ENCODE measurements around the gene TBC1D16. TPM values are rescaled to one million over a fixed set of nuclear protein-coding genes. Genes with fewer than 3 reads are reported as not detected.

Gene TBC1D16
- total and polyA plus RNA-seq, 2 experiments from 2014 or later, result 13.0 to 30.3 TPM

- Histone ChIP-seq H3K36me3 (no peaks in the 10 kb centered on the region), H3K9me3 (ENCODE audit: low read depth) (no peaks in the 10 kb centered on the region), H3K4me3 (no peak overlapping the region), H3K27ac (no peak overlapping the region), H3K4me1 (ENCODE audit: low read depth) (no peaks in the 10 kb centered on the region), H3K27me3 (no peaks in the 10 kb centered on the region)
- TF ChIP-seq CTCF (IDR thresholded peaks at IDR 0.05; ENCODE audit: low read depth, low read length), result no peak
- DNase-seq (ENCODE audit: low read depth in 1 of 2, low spot score in 1 of 2), result no peak
Measured at GRCh38 chr17:79943347-79944241, 92.1 kb downstream of the TBC1D16 start.

GRCh38 chr17:79942591-79943346 is 92.9 kb downstream of the TBC1D16 start:
- DNase-seq (ENCODE audit: low read depth in 1 of 2, low spot score in 1 of 2), result peak in 1 of 2 donors; percentile 29
- H3K4me3 ChIP-seq, result no peak overlapping the region
- H3K36me3 ChIP-seq, result no peaks in the 10 kb centered on the region
- TF ChIP-seq CTCF (IDR thresholded peaks at IDR 0.05; ENCODE audit: low read depth, low read length), result no peak
- no peaks in the 10 kb centered on the region for H3K4me1 ChIP-seq (ENCODE audit: low read depth)
- H3K27ac ChIP-seq, result no peak overlapping the region
- no peaks in the 10 kb centered on the region for H3K9me3 ChIP-seq (ENCODE audit: low read depth)
- H3K27me3 ChIP-seq, result no peaks in the 10 kb centered on the region

GRCh38 chr17:79942011-79942405 is 93.7 kb downstream of the TBC1D16 start:
- DNase-seq (ENCODE audit: low read depth in 1 of 2, low spot score in 1 of 2), result no peak
- Histone ChIP-seq H3K27ac (no peak overlapping the region), H3K36me3 (no peaks in the 10 kb centered on the region), H3K9me3 (ENCODE audit: low read depth) (no peaks in the 10 kb centered on the region), H3K4me3 (no peak overlapping the region), H3K27me3 (no peaks in the 10 kb centered on the region), H3K4me1 (ENCODE audit: low read depth) (no peaks in the 10 kb centered on the region)
- no peak for TF ChIP-seq CTCF (IDR thresholded peaks at IDR 0.05; ENCODE audit: low read depth, low read length)

- H3K27ac ChIP-seq, result no peak overlapping the region
- H3K9me3 ChIP-seq (ENCODE audit: low read depth), result no peaks in the 10 kb centered on the region
- no peaks in the 10 kb centered on the region for H3K36me3 ChIP-seq
- no peak for DNase-seq (ENCODE audit: low read depth in 1 of 2, low spot score in 1 of 2)
- H3K4me1 ChIP-seq (ENCODE audit: low read depth), result no peaks in the 10 kb centered on the region
- H3K27me3 ChIP-seq, result no peaks in the 10 kb centered on the region
- TF ChIP-seq CTCF (IDR thresholded peaks at IDR 0.05; ENCODE audit: low read depth, low read length), result no peak
- H3K4me3 ChIP-seq, result no peak overlapping the region
Measured at GRCh38 chr17:79941088-79942010, 94.3 kb downstream of the TBC1D16 start.

GRCh38 chr17:79940459-79941087 is 95.1 kb downstream of the TBC1D16 start:
- DNase-seq (ENCODE audit: low read depth in 1 of 2, low spot score in 1 of 2), result no peak
- no peaks in the 10 kb centered on the region for H3K36me3 ChIP-seq
- H3K27ac ChIP-seq, result no peak overlapping the region
- no peaks in the 10 kb centered on the region for H3K9me3 ChIP-seq (ENCODE audit: low read depth)
- no peaks in the 10 kb centered on the region for H3K27me3 ChIP-seq
- TF ChIP-seq CTCF (IDR thresholded peaks at IDR 0.05; ENCODE audit: low read depth, low read length), result no peak
- H3K4me3 ChIP-seq, result no peak overlapping the region
- no peaks in the 10 kb centered on the region for H3K4me1 ChIP-seq (ENCODE audit: low read depth)

Measured in cardiac muscle cell (in vitro differentiated cells and primary cell).